HG03064 (cell line): ENCODE results near the gene INPP5D.
"Not testable (repeated sequence)": the region's sequence is repeated elsewhere in the genome, so short reads cannot be mapped to it uniquely, and the experiment has no call there.

Source experiments
- ATAC-seq: cut with Tn5 transposase; IDR thresholded peaks from one replicate; pipeline ENCODE4 v1.9.1; 2021; ENCODE audit warnings: low read depth; ENCODE audit not compliant: unreplicated experiment

Gene INPP5D

GRCh38 chr2:233051241-233052149, 8.6 kb upstream of the INPP5D start:
- ATAC-seq: no peak

- not testable (repeated sequence) for ATAC-seq
Observed at GRCh38 chr2:233052517-233052916, 7.6 kb upstream of the INPP5D start.

- ATAC-seq: no peak
Observed at GRCh38 chr2:233053928-233054784, 6.0 kb upstream of the INPP5D start.

- ATAC-seq: no peak
Observed at GRCh38 chr2:233055362-233055761, 4.8 kb upstream of the INPP5D start.

GRCh38 chr2:233056961-233057605, 3.1 kb upstream of the INPP5D start:
- ATAC-seq: no peak

GRCh38 chr2:233058717-233059546, 1.2 kb upstream of the INPP5D start:
- no peak for ATAC-seq

GRCh38 chr2:233059547-233059796, 670 bp upstream of the INPP5D start:
- ATAC-seq: no peak

GRCh38 chr2:233060501-233060979, 398 bp downstream of the INPP5D start:
- no peak for ATAC-seq

GRCh38 chr2:233060980-233061590, 943 bp downstream of the INPP5D start:
- no peak for ATAC-seq

GRCh38 chr2:233061591-233062450, 1.7 kb downstream of the INPP5D start:
- ATAC-seq: no peak

GRCh38 chr2:233062451-233062850, 2.3 kb downstream of the INPP5D start:
- ATAC-seq: no peak

GRCh38 chr2:233062946-233063268, 2.8 kb downstream of the INPP5D start:
- ATAC-seq: no peak

- ATAC-seq: peak; percentile 44
Observed at GRCh38 chr2:233063269-233063975, 3.3 kb downstream of the INPP5D start.

GRCh38 chr2:233063976-233064411, 3.9 kb downstream of the INPP5D start:
- ATAC-seq: no peak

- ATAC-seq: no peak
Observed at GRCh38 chr2:233064530-233065199, 4.5 kb downstream of the INPP5D start.

- ATAC-seq: not testable (repeated sequence)
Observed at GRCh38 chr2:233065200-233065589, 5.1 kb downstream of the INPP5D start.

- no peak for ATAC-seq
Observed at GRCh38 chr2:233065954-233066470, 5.9 kb downstream of the INPP5D start.
